GM19324 (cell line): Measurements from ENCODE around the gene CDKAL1.
"Not testable (repeated sequence)": the region's sequence is repeated elsewhere in the genome, so short reads cannot be mapped to it uniquely, and the experiment has no call there.

Source experiments
- ATAC-seq: cut with Tn5 transposase; IDR thresholded peaks from one replicate; pipeline ENCODE4 v1.9.1; 2021; ENCODE audit warnings: mild to moderate bottlenecking, moderate library complexity; ENCODE audit not compliant: unreplicated experiment, low FRiP score

Gene CDKAL1

GRCh38 chr6:20702366-20702765 is 168.1 kb downstream of the CDKAL1 start:
- ATAC-seq: no peak

- ATAC-seq: no peak
Observed at GRCh38 chr6:20703049-20703448, 168.8 kb downstream of the CDKAL1 start.

GRCh38 chr6:20704325-20705025 is 170.2 kb downstream of the CDKAL1 start:
- no peak for ATAC-seq

GRCh38 chr6:20705741-20706140 is 171.5 kb downstream of the CDKAL1 start:
- ATAC-seq: no peak

- ATAC-seq: no peak
Observed at GRCh38 chr6:20706238-20706938, 172.1 kb downstream of the CDKAL1 start.

- no peak for ATAC-seq
Observed at GRCh38 chr6:20706939-20707485, 172.8 kb downstream of the CDKAL1 start.

- ATAC-seq: no peak
Observed at GRCh38 chr6:20707870-20708269, 173.6 kb downstream of the CDKAL1 start.

GRCh38 chr6:20708367-20709124 is 174.3 kb downstream of the CDKAL1 start:
- ATAC-seq: peak; percentile 64

- no peak for ATAC-seq
Observed at GRCh38 chr6:20709451-20709850, 175.2 kb downstream of the CDKAL1 start.

GRCh38 chr6:20710341-20710740 is 176.1 kb downstream of the CDKAL1 start:
- ATAC-seq: no peak

- ATAC-seq: no peak
Observed at GRCh38 chr6:20711518-20711917, 177.3 kb downstream of the CDKAL1 start.

- ATAC-seq: no peak
Observed at GRCh38 chr6:20712011-20712410, 177.8 kb downstream of the CDKAL1 start.

GRCh38 chr6:20715135-20715806 is 181.0 kb downstream of the CDKAL1 start:
- no peak for ATAC-seq

GRCh38 chr6:20716865-20717264 is 182.6 kb downstream of the CDKAL1 start:
- no peak for ATAC-seq

- no peak for ATAC-seq
Observed at GRCh38 chr6:20717743-20718142, 183.5 kb downstream of the CDKAL1 start.

GRCh38 chr6:20718705-20719653 is 184.7 kb downstream of the CDKAL1 start:
- ATAC-seq: no peak

GRCh38 chr6:20719980-20720379 is 185.7 kb downstream of the CDKAL1 start:
- no peak for ATAC-seq

GRCh38 chr6:20721121-20721520 is 186.9 kb downstream of the CDKAL1 start:
- ATAC-seq: not testable (repeated sequence)

- peak; percentile 74 for ATAC-seq
Observed at GRCh38 chr6:20722455-20722854, 188.2 kb downstream of the CDKAL1 start.
